GM10248 (cell line): Measurements from ENCODE around the gene OTP.

ENCODE experiments used
- CTCF ChIA-PET: fragments of 300-600 bp; sonication (Branson Sonifier 250); formaldehyde crosslinking; extraction: SDS; loops from one replicate; lab custom pipeline; 2021; ENCODE audit warnings: antibody characterized with exemption; lab: Yijun Ruan, JAX
- POLR2A ChIA-PET: fragments of 350-650 bp; sonication (Branson Sonifier 250); formaldehyde crosslinking; extraction: SDS; loops from one replicate; lab custom pipeline; 2020; ENCODE audit warnings: antibody characterized with exemption; lab: Yijun Ruan, JAX
- DNase-seq: peaks from one replicate; pipeline ENCODE4 v3.0.0; 2012; ENCODE audit errors: extremely low spot score
- CTCF ChIP-seq: IDR thresholded peaks from 2 replicates; pipeline ENCODE4 v1.5.1; 2012; ENCODE audit warnings: mild to moderate bottlenecking, low read depth; ENCODE audit errors: extremely low read depth, missing control alignments, control extremely low read depth

The OTP gene

GRCh38 chr5:77658662-77659061, 20.1 kb upstream of the OTP start:
- CTCF ChIA-PET = interaction anchor here (3.2 kb wide), 1 partner anchor 13 kb away, joined by 20 read pairs; no protein-coding TSS in a partner anchor
- no peak for DNase-seq
- no peak for TF ChIP-seq CTCF
- POLR2A ChIA-PET = no interaction called here

- ChIA-PET POLR2A (no interaction called here), CTCF (no interaction called here)
- no peak for TF ChIP-seq CTCF
- DNase-seq = no peak
Observed at GRCh38 chr5:77651343-77651742, 12.8 kb upstream of the OTP start.

GRCh38 chr5:77650686-77651085, 12.2 kb upstream of the OTP start:
- POLR2A ChIA-PET = no interaction called here
- CTCF ChIA-PET = interaction anchor here (1.0 to 1.3 kb wide), 2 partner anchors 12 to 15 kb away, joined by 3 to 4 read pairs; no protein-coding TSS in a partner anchor
- TF ChIP-seq CTCF = no peak
- DNase-seq = no peak

- DNase-seq = no peak
- ChIA-PET POLR2A (no interaction called here), CTCF (interaction anchor here (1.3 kb wide), 1 partner anchor 13 kb away, joined by 4 read pairs; no protein-coding TSS in a partner anchor)
- TF ChIP-seq CTCF = no peak
Observed at GRCh38 chr5:77649776-77650175, 11.3 kb upstream of the OTP start.

GRCh38 chr5:77645995-77646639, 7.6 kb upstream of the OTP start:
- ChIA-PET CTCF (interaction anchor here (0.6 to 3.4 kb wide), 12 partner anchors 11 to 371 kb away, joined by 3 to 20 read pairs (median 3); no protein-coding TSS in a partner anchor), POLR2A (no interaction called here)
- DNase-seq = no peak
- no peak for TF ChIP-seq CTCF

DNA sequence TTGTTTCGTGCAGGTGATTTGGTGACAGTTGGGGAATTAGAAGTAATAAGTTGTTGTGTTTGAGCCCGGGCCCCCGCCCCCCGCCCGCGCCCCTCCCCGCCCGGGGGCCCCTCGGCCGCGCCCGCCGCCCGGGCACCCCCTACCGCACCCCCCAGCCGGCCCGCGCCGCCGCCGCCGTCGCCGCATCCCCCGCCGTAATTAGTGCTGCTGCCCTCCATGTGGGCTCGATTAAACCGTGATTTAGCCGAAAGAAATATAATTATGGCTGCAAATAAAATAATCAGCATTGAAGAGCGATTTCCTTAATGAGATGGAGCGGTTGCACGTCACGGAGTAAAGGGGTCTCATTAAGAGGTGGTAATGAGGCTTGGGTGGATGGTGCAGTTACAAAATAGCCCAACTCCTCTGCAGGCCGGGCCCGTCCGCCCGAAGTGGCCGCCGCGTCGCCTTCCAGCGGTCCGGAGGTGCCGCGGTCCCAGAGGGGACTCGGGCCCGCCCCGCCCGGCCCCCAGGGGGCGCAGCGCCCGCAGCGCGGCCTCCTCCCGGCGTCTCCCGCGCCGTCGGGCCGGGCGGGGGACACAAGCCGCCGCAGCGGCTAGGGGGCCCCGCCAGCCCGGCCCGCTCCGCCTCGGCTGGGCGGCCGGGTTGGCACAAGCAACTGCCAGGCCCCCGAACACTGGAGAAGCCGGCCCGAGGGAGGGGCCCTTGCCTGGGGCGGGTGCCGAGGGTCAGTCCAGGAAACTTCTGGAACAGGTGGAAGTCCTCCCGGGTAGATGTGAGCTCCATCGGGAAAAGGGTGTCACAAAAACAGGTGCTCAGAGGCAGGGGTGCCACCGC, 6.9 kb upstream of the OTP start:
- POLR2A ChIA-PET = no interaction called here
- CTCF ChIA-PET = interaction anchor here (0.6 to 3.4 kb wide), 13 partner anchors 10 to 372 kb away, joined by 3 to 20 read pairs (median 3); no protein-coding TSS in a partner anchor
- DNase-seq = peak; percentile 85
- TF ChIP-seq CTCF = peak; percentile 63
